Psoas muscle (tissue), 8 donors: Measurements from ENCODE around the gene FBXL7. TPM values are rescaled to one million over a fixed set of nuclear protein-coding genes. Genes with fewer than 3 reads are reported as not detected.

Experiments used
- ATAC-seq, 4 donors: fragments of 200-7000 bp; cut with Tn5 transposase; one replicate each; pipeline ENCODE4 v1.9.1; 2020; ENCODE audit warnings: moderate library complexity in 3 of 4, mild to moderate bottlenecking in 2 of 4
- DNase-seq, 2 donors: peaks; one replicate each; pipeline ENCODE4 v3.0.0-alpha.2; 2020
- H3K27ac ChIP-seq: fragments of 200-600 bp; one replicate; pipeline ENCODE4 v1.8.0; 2022
- H3K27me3 ChIP-seq, 3 donors: fragments of 200-600 bp in 1 of 3; one replicate each; pipeline versions ENCODE4 v1.6.1 to v1.8.0; 2013 to 2022; ENCODE audit warnings: low read length in 2 of 3, mild to moderate bottlenecking in 2 of 3, moderate library complexity in 1 of 3; ENCODE audit not compliant: insufficient read depth in 3 of 3
- H3K36me3 ChIP-seq, 2 donors: fragments of 200-600 bp in 1 of 2; one replicate each; pipeline versions ENCODE4 v1.6.1 to v1.8.0; 2013 to 2022; ENCODE audit warnings: low read depth in 1 of 2, mild to moderate bottlenecking in 1 of 2, moderate library complexity in 1 of 2; ENCODE audit not compliant: insufficient read depth in 1 of 2
- H3K4me1 ChIP-seq: fragments of 200-600 bp; one replicate; pipeline ENCODE4 v1.8.0; 2022
- H3K4me3 ChIP-seq: fragments of 200-600 bp; one replicate; pipeline ENCODE4 v1.8.0; 2022; ENCODE audit warnings: mild to moderate bottlenecking
- H3K9me3 ChIP-seq: fragments of 200-600 bp; one replicate; pipeline ENCODE4 v1.8.0; 2022
- WGBS, 3 donors: extraction: QIAGEN DNeasy Blood & Tissue Kit; methylation state at CpG; one replicate each; pipeline versions ENCODE4 v1.1.6 to v1.1.7; 2013; 5-methylcytosine and 5-hydroxymethylcytosine counted together
- intact Hi-C, 2 donors: fragments of 100-400 bp; cut with DNase I; formaldehyde crosslinking; loops; one replicate each; pipeline versions ENCODE4 v1.11.0 to v1.14.2; 2022
- polyA plus RNA-seq, 3 donors: library from polyadenylated mRNA; stranded (reverse); fragments of 200-250 nt; gene quantifications; one replicate each; pipeline ENCODE4 v1.2.3, GENCODE V29; 2013
- total RNA-seq, 4 donors: library from RNA; stranded (reverse); fragmentation: NEBNext Ultra II Directional in 2 of 4; extraction: Animal tissue kit (Norgen Biotek cat#: 25700) in 2 of 4; gene quantifications; one replicate each; pipeline versions ENCODE4 v1.2.1 to v1.2.4, GENCODE V29; 2021 to 2023
- TF ChIP-seq, protein P1 (sequence below): fragments of 200-600 bp; IDR thresholded peaks from one replicate; pipeline ENCODE4 v1.8.0; 2022; ENCODE audit warnings: antibody characterized with exemption
- donor health status: healthy with polysubstance abuse.
- donor health status: DM: no; HTN: no; CAD: no; lungs with moderate emphysema.
- donor health status: Bipolar disorder and iron deficiency.
- donor health status: healthy.
- donor health status: DM: yes; HTN: yes; CAD: no.
- donor health status: DM: no; HTN: no; CAD: no.
- donor health status: DM: no; HTN: no; CAD: no.
- donor health status: DM: yes; HTN: yes; CAD: no.

The FBXL7 gene
- total and polyA plus RNA-seq, 7 donors: 1.6 to 7.5 (median 2.6) TPM

- intact Hi-C loops: no loop called here
- Histone ChIP-seq H3K27ac (no peak overlapping the region), H3K36me3 (no peaks in the 10 kb centered on the region), H3K4me3 (no peak overlapping the region), H3K9me3 (no peaks in the 10 kb centered on the region), H3K4me1 (no peaks in the 10 kb centered on the region), H3K27me3 (no peaks in the 10 kb centered on the region)
- DNase-seq (no peak), ATAC-seq (no peak)
- WGBS, 3 donors: 61 to 74% (median 71%) methylated on average over 2 of the region's 2 CpGs
- TF ChIP-seq, protein P1, sequence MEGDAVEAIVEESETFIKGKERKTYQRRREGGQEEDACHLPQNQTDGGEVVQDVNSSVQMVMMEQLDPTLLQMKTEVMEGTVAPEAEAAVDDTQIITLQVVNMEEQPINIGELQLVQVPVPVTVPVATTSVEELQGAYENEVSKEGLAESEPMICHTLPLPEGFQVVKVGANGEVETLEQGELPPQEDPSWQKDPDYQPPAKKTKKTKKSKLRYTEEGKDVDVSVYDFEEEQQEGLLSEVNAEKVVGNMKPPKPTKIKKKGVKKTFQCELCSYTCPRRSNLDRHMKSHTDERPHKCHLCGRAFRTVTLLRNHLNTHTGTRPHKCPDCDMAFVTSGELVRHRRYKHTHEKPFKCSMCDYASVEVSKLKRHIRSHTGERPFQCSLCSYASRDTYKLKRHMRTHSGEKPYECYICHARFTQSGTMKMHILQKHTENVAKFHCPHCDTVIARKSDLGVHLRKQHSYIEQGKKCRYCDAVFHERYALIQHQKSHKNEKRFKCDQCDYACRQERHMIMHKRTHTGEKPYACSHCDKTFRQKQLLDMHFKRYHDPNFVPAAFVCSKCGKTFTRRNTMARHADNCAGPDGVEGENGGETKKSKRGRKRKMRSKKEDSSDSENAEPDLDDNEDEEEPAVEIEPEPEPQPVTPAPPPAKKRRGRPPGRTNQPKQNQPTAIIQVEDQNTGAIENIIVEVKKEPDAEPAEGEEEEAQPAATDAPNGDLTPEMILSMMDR: no peak
These were observed 107.1 kb downstream of the FBXL7 start for GRCh38 chr5:15607076-15607475.

DNA sequence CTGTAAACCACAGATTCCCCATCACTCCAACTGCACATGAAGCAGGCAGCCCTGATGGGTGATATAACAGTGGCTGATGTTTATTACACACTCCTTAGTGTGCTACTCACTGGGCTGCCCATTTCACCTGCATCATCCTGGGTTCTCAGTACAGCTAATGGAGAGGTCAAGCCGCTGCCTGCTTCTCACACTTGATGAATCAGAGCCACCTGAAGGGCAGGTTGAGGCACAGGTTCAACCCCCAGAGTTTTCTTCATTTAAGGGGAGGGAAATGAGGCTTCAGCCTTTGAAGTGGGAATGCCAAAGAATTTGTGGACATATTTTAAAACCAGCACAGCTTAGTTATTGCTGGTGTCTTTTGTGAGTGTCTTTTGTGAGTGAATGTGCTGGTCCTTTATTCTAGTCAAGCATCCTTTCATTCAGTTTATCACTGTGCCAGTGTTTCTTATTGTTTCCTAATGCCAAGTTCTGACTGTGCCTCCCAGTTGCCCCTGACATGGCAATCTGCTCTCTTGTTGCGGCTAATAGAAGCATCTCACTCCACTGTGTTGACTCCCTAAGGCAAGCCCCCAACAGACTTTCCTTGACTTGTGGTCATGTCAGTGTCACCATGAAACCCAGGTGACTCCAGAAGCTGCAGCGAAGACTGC is 109.2 kb downstream of the FBXL7 start:
- TF ChIP-seq, protein P1: no peak
- intact Hi-C loops: no loop called here
- Histone ChIP-seq H3K36me3 (no peaks in the 10 kb centered on the region), H3K9me3 (no peaks in the 10 kb centered on the region), H3K4me3 (no peak overlapping the region), H3K4me1 (no peaks in the 10 kb centered on the region), H3K27ac (no peak overlapping the region), H3K27me3 (no peaks in the 10 kb centered on the region)
- ATAC-seq (no peak), DNase-seq (no peak)
- 95 to 98% (median 96%) methylated on average over 3 of the region's 3 CpGs for WGBS, 3 donors

- Histone ChIP-seq H3K27me3 (no peaks in the 10 kb centered on the region), H3K36me3 (no peaks in the 10 kb centered on the region), H3K4me3 (no peak overlapping the region), H3K9me3 (no peaks in the 10 kb centered on the region), H3K4me1 (no peaks in the 10 kb centered on the region), H3K27ac (no peak overlapping the region)
- no peak for ATAC-seq
- intact Hi-C loops: no loop called here
- no peak for DNase-seq
- 79 to 84% (median 83%) methylated on average over 2 of the region's 2 CpGs for WGBS, 3 donors
- TF ChIP-seq, protein P1: no peak
These were observed 110.2 kb downstream of the FBXL7 start for GRCh38 chr5:15610216-15610615.

- Histone ChIP-seq H3K27ac (no peak overlapping the region), H3K9me3 (no peaks in the 10 kb centered on the region), H3K27me3 (no peaks in the 10 kb centered on the region), H3K36me3 (no peaks in the 10 kb centered on the region), H3K4me3 (no peak overlapping the region), H3K4me1 (no peaks in the 10 kb centered on the region)
- 96 to 100% (median 98%) methylated on average over 2 of the region's 2 CpGs for WGBS, 3 donors
- intact Hi-C loops: no loop called here
- DNase-seq (no peak), ATAC-seq (no peak)
- TF ChIP-seq, protein P1: no peak
These were observed 111.0 kb downstream of the FBXL7 start for GRCh38 chr5:15611008-15611407.
